Measurements from ENCODE around the gene PANK4.

GRCh38 chr1:2495546-2495945 lies 30.9 kb downstream of the PANK4 start:
- TF ChIP-seq GATA2 (IDR thresholded peaks at IDR 0.05; ENCODE audit: insufficient read depth, insufficient read length, low read depth, low read length) = no peak
- TF ChIP-seq, protein P1, sequence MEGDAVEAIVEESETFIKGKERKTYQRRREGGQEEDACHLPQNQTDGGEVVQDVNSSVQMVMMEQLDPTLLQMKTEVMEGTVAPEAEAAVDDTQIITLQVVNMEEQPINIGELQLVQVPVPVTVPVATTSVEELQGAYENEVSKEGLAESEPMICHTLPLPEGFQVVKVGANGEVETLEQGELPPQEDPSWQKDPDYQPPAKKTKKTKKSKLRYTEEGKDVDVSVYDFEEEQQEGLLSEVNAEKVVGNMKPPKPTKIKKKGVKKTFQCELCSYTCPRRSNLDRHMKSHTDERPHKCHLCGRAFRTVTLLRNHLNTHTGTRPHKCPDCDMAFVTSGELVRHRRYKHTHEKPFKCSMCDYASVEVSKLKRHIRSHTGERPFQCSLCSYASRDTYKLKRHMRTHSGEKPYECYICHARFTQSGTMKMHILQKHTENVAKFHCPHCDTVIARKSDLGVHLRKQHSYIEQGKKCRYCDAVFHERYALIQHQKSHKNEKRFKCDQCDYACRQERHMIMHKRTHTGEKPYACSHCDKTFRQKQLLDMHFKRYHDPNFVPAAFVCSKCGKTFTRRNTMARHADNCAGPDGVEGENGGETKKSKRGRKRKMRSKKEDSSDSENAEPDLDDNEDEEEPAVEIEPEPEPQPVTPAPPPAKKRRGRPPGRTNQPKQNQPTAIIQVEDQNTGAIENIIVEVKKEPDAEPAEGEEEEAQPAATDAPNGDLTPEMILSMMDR (IDR thresholded peaks at IDR 0.05; ENCODE audit: extremely low read depth in 1 of 2, insufficient read depth in 1 of 2, low read depth in 1 of 2, low read length in 2 of 2) = no peak
- no peak for TF ChIP-seq POLR2A (IDR thresholded peaks at IDR 0.05; ENCODE audit: low read depth, low read length)
- TF ChIP-seq EZH2 (IDR thresholded peaks at IDR 0.05; ENCODE audit: borderline replicate concordance, low read depth, low read length, severe bottlenecking) = no peak
- TF ChIP-seq JUN (IDR thresholded peaks at IDR 0.05; ENCODE audit: borderline replicate concordance, insufficient read depth, insufficient read length, low read depth) = no peak
- no peak for TF ChIP-seq POLR2AphosphoS5 (IDR thresholded peaks at IDR 0.05; ENCODE audit: insufficient read depth, low read depth, low read length)

Data from endothelial cell of umbilical vein (primary cell).